ENCODE measurements around the gene ZNF592.

- TF ChIP-seq POLR2AphosphoS5 (IDR thresholded peaks at IDR 0.05; ENCODE audit: insufficient read depth, low read depth, low read length) (no peak), CTCF (IDR thresholded peaks at IDR 0.05; ENCODE audit: extremely low read depth in 1 of 2, insufficient read depth in 1 of 2, low read depth in 1 of 2, low read length in 2 of 2) (peak in 1 of 2 donors; percentile 29), MAX (IDR thresholded peaks at IDR 0.05; ENCODE audit: insufficient read depth, insufficient read length) (no peak), POLR2A (IDR thresholded peaks at IDR 0.05; ENCODE audit: low read depth, low read length) (no peak), EZH2 (IDR thresholded peaks at IDR 0.05; ENCODE audit: borderline replicate concordance, low read depth, low read length, severe bottlenecking) (no peak), FOS (IDR thresholded peaks at IDR 0.05; ENCODE audit: borderline replicate concordance, insufficient read depth, low read length) (no peak), MYC (IDR thresholded peaks at IDR 0.05; ENCODE audit: low read depth, low read length) (no peak), JUN (IDR thresholded peaks at IDR 0.05; ENCODE audit: borderline replicate concordance, insufficient read depth, insufficient read length, low read depth) (no peak)
Observed at GRCh38 chr15:84819291-84819768, 70.9 kb downstream of the ZNF592 start.
